MG63 (cell line): ENCODE results near the gene COA1. TPM values are rescaled to one million over a fixed set of nuclear protein-coding genes. Genes with fewer than 3 reads are reported as not detected.

Source experiments
- DNase-seq: peaks from one replicate; pipeline ENCODE4 v3.0.0-alpha.2; 2020
- H3K27me3 ChIP-seq: fragments of 250-450 bp; sonication (Bioruptor Pico); 2 replicates; pipeline ENCODE4 v1.5.1; 2020; ENCODE audit warnings: mild to moderate bottlenecking, moderate library complexity
- H3K36me3 ChIP-seq: fragments of 250-450 bp; sonication (Bioruptor Pico); 2 replicates; pipeline ENCODE4 v1.5.1; 2020; ENCODE audit warnings: mild to moderate bottlenecking, moderate library complexity
- H3K4me3 ChIP-seq: fragments of 250-450 bp; sonication (Bioruptor Pico); 2 replicates; pipeline ENCODE4 v1.5.1; 2020; ENCODE audit warnings: mild to moderate bottlenecking, moderate library complexity
- H3K9me3 ChIP-seq: fragments of 250-450 bp; sonication (Bioruptor Pico); 2 replicates; pipeline ENCODE4 v1.5.1; 2020; ENCODE audit warnings: mild to moderate bottlenecking, moderate library complexity
- total RNA-seq: library from RNA; depleted of rRNA; stranded (reverse); fragments of >200 nt; shearing (Covaris generic); gene quantifications from 2 replicates; pipeline ENCODE4 v1.2.3, GENCODE V29; 2014; ENCODE audit warnings: low replicate concordance

Gene COA1
- total RNA-seq, 1 experiment from 2014 or later: 58.9 TPM

- no peaks in the 10 kb centered on the region; the same call in 1 of the 2 replicates for H3K36me3 ChIP-seq
- no peak for DNase-seq
- H3K4me3 ChIP-seq: no peak overlapping the region
- no peaks in the 10 kb centered on the region for H3K27me3 ChIP-seq
- H3K9me3 ChIP-seq: no peaks in the 10 kb centered on the region
Observed at GRCh38 chr7:43761938-43762692, 32.8 kb upstream of the COA1 start.

DNA sequence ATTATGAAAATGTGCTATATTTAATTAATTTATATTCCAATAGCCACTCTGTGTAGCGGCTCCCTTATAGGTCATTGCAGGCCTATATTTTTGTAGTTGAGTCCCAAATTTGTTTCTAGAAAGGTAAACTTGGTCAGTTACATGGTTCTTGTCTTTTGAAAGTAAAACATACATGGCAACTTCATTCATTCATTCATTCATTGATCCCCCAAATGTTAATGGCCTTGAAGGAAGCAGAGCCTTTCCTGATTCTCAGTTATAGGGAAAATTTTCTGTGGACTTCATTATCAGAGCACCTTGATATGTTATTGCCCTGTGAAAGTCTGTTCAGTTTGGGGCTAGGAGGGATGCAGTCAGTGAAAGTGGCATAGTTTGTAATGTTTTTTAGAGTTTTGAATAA, 32.1 kb upstream of the COA1 start:
- Histone ChIP-seq H3K27me3 (no peaks in the 10 kb centered on the region), H3K9me3 (no peaks in the 10 kb centered on the region), H3K4me3 (no peak overlapping the region), H3K36me3 (no peaks in the 10 kb centered on the region; the same call in 1 of the 2 replicates)
- DNase-seq: no peak

- no peak overlapping the region for H3K4me3 ChIP-seq
- no peaks in the 10 kb centered on the region for H3K27me3 ChIP-seq
- no peaks in the 10 kb centered on the region; the same call in 1 of the 2 replicates for H3K36me3 ChIP-seq
- no peaks in the 10 kb centered on the region for H3K9me3 ChIP-seq
- DNase-seq: no peak
Observed at GRCh38 chr7:43760861-43761260, 31.5 kb upstream of the COA1 start.

DNA sequence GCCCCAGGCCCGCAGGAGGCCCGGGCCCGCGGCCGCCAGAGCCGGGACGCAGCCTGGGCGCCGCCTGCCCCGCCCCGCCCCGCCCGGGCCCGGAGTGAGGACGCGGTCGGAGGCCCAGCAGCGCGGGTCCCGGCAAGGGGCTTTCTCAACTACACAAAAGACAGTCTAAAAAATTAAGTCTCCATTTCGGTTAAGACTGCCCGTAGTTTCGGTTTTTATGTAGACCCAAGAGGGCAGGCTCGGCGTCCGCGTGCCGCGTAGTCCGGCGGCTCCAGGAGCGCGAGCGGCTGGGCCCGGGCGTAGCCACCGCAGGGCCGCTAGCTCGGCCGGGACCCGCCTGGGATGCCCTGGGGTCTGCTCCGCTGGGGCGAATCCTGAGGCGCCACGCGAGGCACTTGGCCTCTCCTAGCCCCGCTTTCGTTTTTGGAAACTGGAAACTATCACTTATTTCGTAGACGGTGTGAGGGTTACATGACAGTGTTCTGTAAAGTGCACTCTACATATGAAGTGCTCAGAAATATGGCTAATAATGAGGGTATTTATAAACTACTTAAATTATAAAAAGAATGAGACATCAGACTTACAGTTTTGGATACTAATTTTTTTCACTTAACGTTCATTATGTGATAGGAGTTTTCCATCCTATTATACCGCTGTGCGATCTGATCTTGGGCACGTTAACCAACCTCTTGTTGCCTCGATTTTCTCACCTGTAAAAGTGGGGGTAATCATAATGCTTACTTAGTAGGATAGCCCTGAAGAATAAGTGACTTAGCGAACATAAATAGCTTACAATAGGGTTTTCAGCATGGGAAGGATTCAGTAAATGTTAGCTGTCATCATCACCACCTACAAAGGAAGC, 29.7 kb upstream of the COA1 start:
- H3K27me3 ChIP-seq: no peaks in the 10 kb centered on the region
- DNase-seq: peak; percentile 61
- H3K9me3 ChIP-seq: no peaks in the 10 kb centered on the region
- H3K4me3 ChIP-seq: peak overlapping the region; percentile 73
- no peaks in the 10 kb centered on the region; the same call in 1 of the 2 replicates for H3K36me3 ChIP-seq

DNA sequence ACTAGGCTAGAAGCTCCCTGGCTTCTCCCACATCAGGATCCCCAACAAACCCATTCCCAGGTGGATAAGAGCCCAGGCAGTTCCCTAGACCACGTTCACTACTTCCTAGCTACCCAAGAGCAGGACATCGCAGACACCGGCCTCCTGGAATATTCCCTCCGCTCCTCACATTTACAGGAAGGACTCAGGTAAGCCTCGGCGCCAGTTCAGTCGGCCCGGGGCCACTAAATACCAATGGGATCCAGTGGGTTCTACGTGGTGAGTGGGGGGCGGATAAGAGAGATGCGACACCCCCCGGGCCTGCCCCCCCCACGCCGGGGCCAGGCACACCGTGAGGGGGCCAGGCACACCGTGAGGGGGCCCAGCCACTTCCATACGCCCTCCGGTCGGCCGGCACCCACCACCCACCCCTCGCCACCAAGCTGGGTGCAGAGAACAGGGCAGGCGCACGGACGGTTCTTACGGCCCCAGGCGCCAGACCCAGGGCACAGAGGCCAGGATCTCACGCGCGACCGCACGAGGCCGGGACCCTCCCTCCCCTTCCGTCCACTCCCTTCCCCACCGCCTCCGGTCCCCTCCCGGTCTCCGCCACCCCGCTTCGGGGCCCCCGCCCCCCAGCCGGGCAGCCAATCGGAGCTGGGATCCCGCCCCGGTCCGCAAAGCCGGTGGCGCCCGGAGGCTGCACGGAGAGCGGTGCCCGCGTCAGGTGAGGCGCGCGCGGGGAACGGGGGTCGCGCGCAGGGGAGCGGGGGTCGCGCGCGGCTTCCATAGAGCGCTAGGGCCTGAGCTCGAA, 28.9 kb upstream of the COA1 start, which contains the start of gene BLVRA:
TSS of gene BLVRA (plus strand) at position 652 of the 793 bp plus-strand sequence. CDS start 12,479 bp downstream, outside the sequence.
- DNase-seq: peak; percentile 74
- Histone ChIP-seq H3K36me3 (no peaks in the 10 kb centered on the region), H3K27me3 (no peaks in the 10 kb centered on the region), H3K4me3 (peak within 1 kb of the TSS; percentile 73), H3K9me3 (no peaks in the 10 kb centered on the region)

DNA sequence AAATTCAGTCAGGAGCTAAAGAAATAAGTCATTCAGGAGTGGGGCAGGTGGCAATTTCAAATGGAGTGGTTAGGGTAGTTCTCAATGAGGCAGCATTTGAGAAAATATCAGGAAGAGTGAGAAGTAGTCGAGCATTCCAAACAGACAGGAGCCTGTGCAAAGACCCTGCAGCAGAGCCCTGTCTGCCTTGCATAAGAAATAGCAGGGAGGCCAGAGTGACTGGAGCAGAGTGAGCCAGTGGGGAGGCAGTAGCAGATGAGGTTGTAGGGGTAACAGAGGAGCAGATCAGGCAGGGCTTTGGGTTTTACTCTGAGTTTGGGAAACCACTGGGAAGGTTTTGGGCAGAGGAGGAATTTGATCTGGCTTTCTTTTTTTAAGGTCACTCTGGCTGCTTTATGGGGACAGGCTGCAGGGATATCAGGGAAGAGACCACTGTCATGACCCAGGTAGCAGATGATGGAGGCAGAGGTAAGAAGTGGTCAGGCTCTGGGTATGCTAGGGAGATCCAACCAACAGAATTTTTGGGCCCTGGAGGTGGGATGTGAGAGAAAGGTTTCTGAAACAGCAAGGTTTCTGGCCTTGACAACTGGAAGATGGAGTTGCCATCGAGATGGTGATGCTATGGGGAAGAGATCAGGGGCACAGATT, 27.9 kb upstream of the COA1 start:
- no peaks in the 10 kb centered on the region for H3K27me3 ChIP-seq
- DNase-seq: no peak

GRCh38 chr7:43756368-43757072, 27.2 kb upstream of the COA1 start:
- Histone ChIP-seq H3K36me3 (no peaks in the 10 kb centered on the region), H3K27me3 (no peaks in the 10 kb centered on the region), H3K9me3 (no peaks in the 10 kb centered on the region), H3K4me3 (no peak overlapping the region)
- peak; percentile 27 for DNase-seq

More for the DNA sequence above, 27.9 kb upstream of the COA1 start:
- H3K4me3 ChIP-seq: no peak overlapping the region
- no peaks in the 10 kb centered on the region for H3K36me3 ChIP-seq
- H3K9me3 ChIP-seq: no peaks in the 10 kb centered on the region

GRCh38 chr7:43754596-43754995, 25.3 kb upstream of the COA1 start:
- H3K4me3 ChIP-seq: no peak overlapping the region

GRCh38 chr7:43753843-43754242, 24.5 kb upstream of the COA1 start:
- Histone ChIP-seq H3K36me3 (no peaks in the 10 kb centered on the region), H3K9me3 (no peaks in the 10 kb centered on the region), H3K4me3 (no peak overlapping the region), H3K27me3 (no peaks in the 10 kb centered on the region)
- no peak for DNase-seq

More at GRCh38 chr7:43754596-43754995, 25.3 kb upstream of the COA1 start:
- H3K9me3 ChIP-seq: no peaks in the 10 kb centered on the region
- DNase-seq: no peak
- H3K36me3 ChIP-seq: no peaks in the 10 kb centered on the region
- H3K27me3 ChIP-seq: no peaks in the 10 kb centered on the region

DNA sequence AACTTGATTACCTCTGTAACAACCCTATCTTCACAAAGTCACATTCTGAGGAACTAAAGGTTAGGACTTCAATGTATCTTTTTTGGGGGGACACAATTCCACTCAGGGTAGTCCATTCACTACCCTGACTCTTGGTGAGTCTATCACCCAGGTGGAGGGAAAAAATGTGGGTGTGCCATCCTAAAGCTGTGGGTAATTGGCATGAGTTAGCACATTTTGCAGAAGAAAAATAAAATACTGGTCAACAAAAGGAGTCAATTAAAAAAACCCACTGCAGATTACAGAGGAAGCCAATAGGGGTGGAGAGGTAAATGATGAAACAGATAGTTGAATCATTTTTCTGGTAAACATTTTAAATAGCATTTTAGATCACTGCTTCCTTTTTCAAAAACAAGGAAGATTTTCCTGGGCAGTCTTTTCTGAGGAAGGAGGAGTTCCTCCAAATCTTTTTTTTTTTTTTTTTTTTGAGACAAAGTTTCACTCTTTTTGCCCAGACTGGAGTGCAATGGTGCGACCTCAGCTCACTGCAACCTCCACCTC, 24.0 kb upstream of the COA1 start:
- Histone ChIP-seq H3K36me3 (no peaks in the 10 kb centered on the region), H3K4me3 (no peak overlapping the region), H3K27me3 (no peaks in the 10 kb centered on the region), H3K9me3 (no peaks in the 10 kb centered on the region)
- DNase-seq: no peak

- Histone ChIP-seq H3K9me3 (no peaks in the 10 kb centered on the region), H3K4me3 (no peak overlapping the region), H3K36me3 (no peaks in the 10 kb centered on the region), H3K27me3 (no peaks in the 10 kb centered on the region)
- DNase-seq: no peak
Observed at GRCh38 chr7:43752411-43752810, 23.1 kb upstream of the COA1 start.

DNA sequence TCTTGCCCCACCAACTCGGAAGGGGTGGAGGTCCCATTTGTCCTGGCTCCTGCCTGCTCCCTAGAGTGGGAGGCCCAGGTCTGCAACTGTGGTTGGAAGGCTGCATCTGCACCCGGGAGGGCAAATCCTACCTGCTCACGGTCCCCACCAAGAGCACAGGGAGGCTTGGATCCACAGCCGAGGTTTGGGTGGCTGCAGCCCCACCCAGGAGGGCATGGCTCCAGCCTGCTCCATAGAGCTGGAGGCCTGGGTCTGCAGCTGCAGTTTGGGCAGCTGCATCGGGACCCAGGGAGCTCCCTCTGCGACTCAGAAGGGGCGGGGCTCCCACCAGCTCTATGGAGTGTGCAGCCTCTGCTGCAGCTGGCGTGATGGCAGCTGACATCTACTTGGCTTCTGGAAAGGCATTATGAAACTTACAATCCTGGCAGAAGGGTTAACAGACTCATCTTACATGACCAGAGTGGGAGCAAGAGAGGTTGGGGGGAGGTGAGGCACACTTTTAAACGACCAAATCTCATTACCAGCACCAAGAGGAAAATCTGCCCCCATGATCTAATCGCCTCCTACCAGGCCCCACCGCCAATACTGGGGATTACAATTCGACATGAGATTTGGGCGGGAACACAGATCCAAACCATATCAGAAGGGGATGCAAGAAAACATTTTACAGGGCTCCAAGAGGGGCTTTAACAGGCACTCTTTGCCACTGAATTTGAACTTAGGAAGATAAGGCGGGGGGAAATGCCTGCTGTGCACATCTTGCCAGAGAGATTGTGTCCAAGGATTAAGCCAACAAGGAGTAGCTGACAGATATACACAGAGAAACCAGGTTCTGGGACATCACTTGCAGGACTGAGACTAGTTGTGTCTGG, 20.9 kb upstream of the COA1 start:
- peak; percentile 51 for DNase-seq
- H3K4me3 ChIP-seq: no peak overlapping the region

DNA sequence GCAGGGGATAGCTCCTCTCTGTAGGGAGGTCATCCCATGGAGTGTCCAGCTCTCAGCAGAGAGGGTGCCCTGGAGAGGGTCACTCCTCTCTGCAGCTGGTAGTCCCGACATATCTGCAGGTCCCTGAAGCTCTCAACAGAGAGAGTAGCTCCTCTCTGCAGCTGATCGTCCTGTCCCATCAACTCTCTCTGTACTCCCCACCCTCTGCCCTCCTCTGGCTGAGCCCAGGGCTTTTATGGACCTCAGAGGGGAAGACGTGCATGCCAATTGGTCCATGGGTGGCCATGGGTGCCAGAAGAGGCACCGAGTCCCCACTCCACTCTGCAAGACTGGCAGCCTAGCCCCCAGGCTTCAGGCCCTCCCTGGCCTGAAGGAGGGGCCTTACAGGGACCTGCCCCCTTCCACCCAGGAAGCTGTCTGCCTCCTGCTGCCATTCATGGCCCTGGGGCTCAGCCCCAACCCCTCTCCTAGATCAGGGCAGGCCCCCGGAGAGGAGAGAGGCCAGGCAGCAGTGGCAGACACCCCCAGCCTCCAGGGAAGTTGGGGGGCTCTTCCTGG, 20.1 kb upstream of the COA1 start:
- Histone ChIP-seq H3K9me3 (no peaks in the 10 kb centered on the region), H3K4me3 (no peak overlapping the region), H3K36me3 (no peaks in the 10 kb centered on the region), H3K27me3 (no peaks in the 10 kb centered on the region)
- DNase-seq: no peak

More for the DNA sequence above, 20.9 kb upstream of the COA1 start:
- Histone ChIP-seq H3K27me3 (no peaks in the 10 kb centered on the region), H3K36me3 (no peaks in the 10 kb centered on the region), H3K9me3 (no peaks in the 10 kb centered on the region)

- no peaks in the 10 kb centered on the region for H3K9me3 ChIP-seq
- DNase-seq: no peak
- no peaks in the 10 kb centered on the region for H3K36me3 ChIP-seq
- H3K4me3 ChIP-seq: no peak overlapping the region
- H3K27me3 ChIP-seq: no peaks in the 10 kb centered on the region
Observed at GRCh38 chr7:43747328-43748105, 18.2 kb upstream of the COA1 start.
